ENCODE measurements around the gene SLC36A3.
"Not testable (repeated sequence)": the region's sequence is repeated elsewhere in the genome, so short reads cannot be mapped to it uniquely, and the experiment has no call there.

The SLC36A3 gene

DNA sequence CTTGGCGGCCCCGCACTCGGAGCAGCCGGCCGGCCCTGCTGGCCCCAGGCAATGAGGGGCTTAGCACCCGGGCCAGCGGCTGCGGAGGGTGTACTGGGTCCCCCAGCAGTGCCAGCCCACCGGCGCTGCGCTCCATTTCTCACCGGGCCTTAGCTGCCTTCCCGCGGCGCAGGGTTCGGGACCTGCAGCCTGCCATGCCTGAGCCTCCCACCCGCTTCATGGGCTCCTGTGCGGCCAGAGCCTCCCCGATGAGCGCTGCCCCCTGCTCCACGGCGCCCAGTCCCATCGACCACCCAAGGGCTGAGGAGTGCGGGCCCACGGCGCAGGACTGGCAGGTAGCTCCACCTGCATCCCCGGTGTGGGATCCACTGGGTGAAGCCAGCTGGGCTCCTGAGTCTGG is 5.7 kb upstream of the SLC36A3 start:
- not testable (repeated sequence) for DNase-seq

DNA sequence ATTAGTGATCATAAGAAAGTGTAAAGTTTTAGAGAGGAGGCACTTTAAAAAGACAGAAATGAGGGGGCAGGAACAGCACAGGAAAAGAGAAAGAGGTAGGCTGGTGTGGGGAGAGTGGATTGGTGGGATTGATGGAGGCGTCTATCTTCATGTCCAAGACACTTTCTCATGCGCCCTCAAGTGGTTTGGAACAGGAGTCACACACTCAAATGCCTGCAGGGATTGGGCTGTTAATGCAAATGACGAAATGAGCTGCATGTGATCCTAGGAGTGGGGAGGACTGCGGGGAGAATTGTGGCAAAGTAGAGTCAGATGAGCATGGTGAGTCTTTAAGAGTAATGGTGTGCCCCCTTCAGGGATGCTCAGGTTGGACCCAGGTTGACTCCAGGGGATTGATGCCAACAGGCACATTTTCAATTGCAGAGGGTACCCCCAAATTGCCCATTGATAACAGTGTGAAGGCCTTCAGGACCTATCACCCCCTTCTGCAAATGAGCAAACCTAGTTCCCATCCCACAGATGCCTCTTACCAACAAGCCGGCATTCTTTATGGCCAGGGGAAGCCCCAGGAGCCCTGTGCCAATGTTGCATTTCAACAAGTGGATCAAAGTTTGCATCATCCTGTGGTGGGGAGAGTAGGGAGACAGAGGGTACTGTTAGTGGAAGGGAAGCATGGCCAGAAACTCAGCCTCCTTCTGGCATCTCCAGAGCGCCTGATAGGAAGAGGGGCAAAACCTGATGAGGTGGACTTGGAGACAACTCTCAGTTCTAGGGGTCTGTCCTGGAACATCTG is 5.3 kb downstream of the SLC36A3 start:
- DNase-seq = peak in 1 of 56 donors; percentile 5

- DNase-seq = no peak
Observed at GRCh38 chr5:151296974-151297373, 6.6 kb downstream of the SLC36A3 start.

DNA sequence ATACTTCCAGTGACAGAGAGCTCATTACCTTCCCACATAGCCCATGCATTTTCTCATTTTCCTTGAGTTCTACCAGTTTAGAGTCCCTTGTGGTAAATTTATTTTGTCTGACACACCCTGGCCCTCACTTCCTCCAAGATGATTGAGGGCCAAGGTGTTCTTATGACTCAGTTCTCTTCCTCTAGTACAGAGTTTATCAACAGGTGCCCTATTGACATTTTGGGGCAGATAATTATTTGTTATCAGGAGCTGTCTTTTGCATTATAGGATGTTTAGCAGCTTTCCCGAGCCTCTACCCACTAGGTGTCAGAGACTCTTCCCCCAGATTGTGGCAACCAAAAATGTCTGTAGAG is 7.1 kb downstream of the SLC36A3 start:
- no peak for DNase-seq

DNA sequence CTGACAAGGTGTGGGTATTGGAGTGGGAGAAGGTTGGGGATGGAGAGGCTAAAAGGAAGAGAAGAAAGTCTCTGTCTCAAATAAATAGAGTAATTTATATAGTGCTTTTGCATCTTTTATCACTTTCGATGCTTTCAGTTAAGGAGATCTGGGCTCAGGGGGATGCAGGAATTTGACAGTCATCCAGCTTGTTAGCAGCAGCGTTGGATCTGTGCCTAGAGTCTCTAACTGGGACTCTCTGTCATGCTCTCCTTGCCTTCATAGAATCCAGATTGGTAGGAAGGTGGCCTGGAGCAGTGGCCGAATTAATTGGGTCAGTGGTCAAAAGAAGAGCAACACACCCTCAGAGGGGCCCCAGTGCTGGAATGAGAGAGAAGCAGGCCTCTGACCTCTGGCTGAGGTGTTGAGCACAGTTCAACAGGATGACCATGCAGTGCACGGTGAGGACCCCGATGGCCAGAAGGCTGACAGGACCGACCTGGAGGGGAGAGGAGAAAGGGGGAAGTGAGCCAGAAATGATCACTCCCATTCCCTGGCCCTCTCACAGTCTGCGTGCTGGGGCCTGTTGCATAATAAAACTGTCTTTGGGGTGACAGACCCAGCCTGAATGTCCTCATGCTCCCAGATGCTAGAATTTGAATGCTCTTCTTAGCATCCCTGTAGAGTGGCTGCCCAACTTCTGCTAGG is 7.6 kb downstream of the SLC36A3 start:
- no peak for DNase-seq

GRCh38 chr5:151295138-151295537 is 8.4 kb downstream of the SLC36A3 start:
- no peak for DNase-seq

DNA sequence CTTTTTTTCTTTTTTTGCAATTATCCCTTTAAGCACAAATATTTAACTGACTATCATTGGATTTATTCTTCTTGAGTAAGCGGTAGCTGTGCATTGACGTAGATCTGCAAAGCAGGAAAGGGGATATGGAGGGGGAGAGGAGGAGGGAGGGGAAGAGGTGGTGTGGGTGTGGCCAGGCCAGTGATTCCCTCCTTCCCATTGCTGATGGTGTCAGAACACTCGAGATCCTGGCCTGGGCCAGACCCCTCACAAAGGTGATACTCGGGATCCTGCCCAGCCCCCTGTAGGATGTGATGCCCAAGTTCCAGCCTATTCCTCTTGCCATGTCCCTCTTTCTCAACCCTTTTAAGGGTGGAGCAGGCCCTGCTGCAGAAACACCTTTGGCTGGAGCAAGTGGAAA is 9.9 kb downstream of the SLC36A3 start:
- no peak for DNase-seq

- DNase-seq = no peak
Observed at GRCh38 chr5:151288180-151288579, 15.4 kb downstream of the SLC36A3 start.

DNA sequence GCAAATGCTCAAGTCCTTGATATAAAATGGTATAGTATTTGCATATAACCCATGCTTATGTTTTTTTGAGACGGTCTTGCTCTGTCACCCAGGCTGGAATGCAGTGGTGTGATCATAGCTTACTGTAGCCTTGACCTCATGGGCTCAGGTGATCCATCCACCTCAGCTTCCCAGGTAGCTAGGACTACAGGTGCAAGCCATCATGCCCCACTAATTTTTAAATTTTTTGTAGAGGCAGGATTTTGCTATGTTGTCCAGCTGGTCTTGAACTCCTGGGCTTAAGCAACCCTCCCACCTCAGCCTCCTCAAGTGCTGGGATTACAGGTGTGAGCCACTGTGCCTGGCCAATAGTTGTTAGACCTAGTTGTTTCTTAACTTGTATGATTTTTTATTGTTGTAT is 17.3 kb downstream of the SLC36A3 start:
- DNase-seq = no peak

- DNase-seq = no peak
Observed at GRCh38 chr5:151285683-151286082, 17.9 kb downstream of the SLC36A3 start.

DNA sequence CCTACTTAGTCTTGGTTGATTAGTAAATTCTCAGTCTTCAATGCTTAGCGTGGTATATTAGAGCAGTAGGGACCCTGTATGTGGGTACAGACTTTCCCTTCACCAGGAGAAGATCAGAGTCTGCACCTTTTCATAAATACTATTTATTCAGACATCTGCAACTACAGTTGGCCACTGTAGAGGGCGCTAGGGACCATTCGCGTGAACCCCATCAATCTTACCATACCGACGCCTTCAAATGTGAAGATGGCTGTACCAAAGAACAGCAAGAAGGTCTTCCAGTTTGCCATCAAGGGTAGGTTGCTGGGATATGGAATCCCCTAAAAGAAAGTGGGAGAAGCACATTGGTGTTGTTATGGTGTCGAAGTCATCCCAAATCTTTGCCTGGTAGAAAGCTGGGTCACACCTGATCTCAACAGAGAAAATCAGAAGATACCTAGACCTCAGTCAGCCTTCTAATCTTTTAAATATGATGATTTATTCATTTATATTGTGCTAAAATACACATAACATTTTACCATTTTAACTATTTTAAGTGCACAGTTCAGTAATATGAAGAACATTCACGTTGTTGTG is 19.1 kb downstream of the SLC36A3 start:
- DNase-seq = no peak

GRCh38 chr5:151283120-151283825 is 20.3 kb downstream of the SLC36A3 start:
- DNase-seq = no peak

- DNase-seq = no peak
Observed at GRCh38 chr5:151281001-151281639, 22.4 kb downstream of the SLC36A3 start.

DNA sequence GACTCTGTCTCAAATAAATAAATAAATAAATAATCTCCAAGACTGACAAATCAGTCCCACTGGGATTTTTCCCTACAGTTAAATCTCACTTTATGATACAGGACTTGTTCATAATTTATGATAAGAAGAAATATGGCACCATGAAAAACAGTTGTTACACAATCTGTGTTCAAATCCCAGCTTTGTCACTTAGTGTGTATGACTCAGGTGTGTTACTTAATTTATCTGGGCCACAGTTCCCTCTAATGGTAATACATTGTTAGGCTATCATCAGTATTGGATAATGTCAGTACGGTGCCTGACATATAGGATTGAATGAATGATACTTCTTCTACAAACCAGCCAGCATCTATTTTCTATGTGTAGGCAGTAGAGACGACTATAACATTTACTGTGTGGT is 23.1 kb downstream of the SLC36A3 start:
- DNase-seq = no peak

GRCh38 chr5:151278845-151279244 is 24.7 kb downstream of the SLC36A3 start:
- DNase-seq = no peak

- no peak for DNase-seq
Observed at GRCh38 chr5:151275803-151276202, 27.8 kb downstream of the SLC36A3 start.

DNA sequence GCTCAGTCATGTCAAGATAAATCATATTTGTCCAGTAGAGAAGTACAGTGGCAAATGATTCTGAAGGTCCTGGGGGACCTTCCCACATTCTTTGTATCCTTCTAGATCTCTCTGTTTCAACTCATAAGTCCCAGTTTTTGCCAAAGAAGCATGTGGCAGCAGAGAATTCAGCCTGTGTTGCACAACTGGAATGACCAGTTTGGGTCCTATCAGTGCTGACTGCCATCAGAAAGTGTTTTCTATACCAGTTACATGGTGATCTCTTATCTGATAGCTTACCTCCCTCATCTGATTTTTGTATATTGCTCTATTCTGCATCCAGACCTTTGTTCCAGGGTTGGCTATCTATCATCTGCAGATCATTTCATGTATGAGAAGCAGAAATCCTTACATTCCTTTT is 28.9 kb downstream of the SLC36A3 start:
- no peak for DNase-seq

GRCh38 chr5:151271336-151271735 is 32.2 kb downstream of the SLC36A3 start:
- DNase-seq = no peak

DNA sequence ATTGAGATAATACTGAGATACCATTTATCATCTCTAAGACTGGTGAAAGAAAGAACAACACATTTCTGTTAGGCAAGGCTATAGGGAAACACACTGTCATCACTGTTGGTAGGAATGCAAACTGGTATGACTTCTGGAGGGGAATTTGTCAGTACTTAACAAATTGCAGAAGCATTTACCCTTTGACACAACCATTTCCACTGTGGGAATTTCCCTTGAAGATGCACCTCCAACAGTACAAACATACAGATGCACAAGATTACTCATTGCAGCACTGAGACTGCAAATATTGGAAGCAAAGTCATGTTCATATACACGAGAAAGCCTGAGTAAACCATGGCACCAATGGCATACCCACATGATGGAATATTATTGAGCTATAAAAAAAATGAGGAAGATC is 33.0 kb downstream of the SLC36A3 start:
- no peak for DNase-seq

DNA sequence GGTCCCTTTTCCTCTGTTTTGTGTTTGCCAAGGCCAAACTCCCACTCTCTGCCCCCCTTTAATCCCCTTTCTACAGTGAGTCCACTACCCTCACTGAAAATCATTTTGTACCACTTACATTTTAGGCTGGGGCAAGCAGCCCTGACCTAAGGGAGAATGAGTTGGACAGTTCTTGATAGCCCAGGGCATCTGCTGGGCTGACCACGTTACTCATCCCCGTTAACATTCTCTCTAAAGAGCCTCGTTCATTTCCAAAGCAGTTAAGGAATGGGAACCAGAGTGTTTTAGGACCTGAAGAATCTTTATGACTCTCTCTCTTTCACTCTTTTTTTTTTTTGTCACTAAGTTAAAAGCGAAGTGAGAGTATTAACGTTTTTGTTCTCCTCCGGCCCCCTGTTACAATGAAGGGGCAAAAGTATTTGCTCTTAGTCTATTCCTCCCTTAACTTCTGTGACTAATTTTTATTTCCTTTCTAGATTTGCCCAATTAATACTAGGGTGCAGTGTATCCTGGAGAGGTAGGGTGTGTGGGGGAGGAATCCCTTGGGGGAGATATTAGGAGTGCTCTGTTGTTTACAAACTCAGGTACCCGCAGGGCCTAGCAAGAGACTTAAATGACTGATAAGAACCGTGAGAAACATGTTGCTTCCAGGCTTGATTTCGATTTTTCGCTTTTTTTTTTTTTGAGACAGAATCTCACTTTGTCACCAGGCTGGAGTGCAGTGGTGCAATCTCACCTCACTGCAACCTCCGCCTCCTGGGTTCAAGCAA is 35.9 kb downstream of the SLC36A3 start:
- DNase-seq = no peak

- no peak for DNase-seq
Observed at GRCh38 chr5:151264113-151264512, 39.5 kb downstream of the SLC36A3 start.
